T-helper 9 cell (primary cell): ENCODE results near the gene NUP188.
"Not testable (repeated sequence)": the region's sequence is repeated elsewhere in the genome, so short reads cannot be mapped to it uniquely, and the experiment has no call there.

Experiments used
- DNase-seq: peaks from one replicate; pipeline ENCODE4 v3.0.0-alpha.2; 2020

NUP188 gene

GRCh38 chr9:128916745-128917144 lies 30.8 kb upstream of the NUP188 start:
- no peak for DNase-seq

GRCh38 chr9:128917151-128917849 lies 30.2 kb upstream of the NUP188 start:
- no peak for DNase-seq

GRCh38 chr9:128918921-128919320 lies 28.6 kb upstream of the NUP188 start:
- DNase-seq, result no peak

GRCh38 chr9:128919402-128920089 lies 28.0 kb upstream of the NUP188 start:
- DNase-seq, result no peak

- no peak for DNase-seq
Measured at GRCh38 chr9:128920381-128921058, 27.0 kb upstream of the NUP188 start, which contains the start of gene PHYHD1. TSS of gene PHYHD1 (plus strand) at chr9:128920982. CDS start at chr9:128922324, 1,342 bp downstream.

GRCh38 chr9:128921881-128922763 lies 25.4 kb upstream of the NUP188 start:
- DNase-seq, result no peak

GRCh38 chr9:128923493-128923883 lies 24.0 kb upstream of the NUP188 start:
- no peak for DNase-seq

- DNase-seq, result peak; percentile 35
Measured at GRCh38 chr9:128927731-128928411, 19.6 kb upstream of the NUP188 start.

GRCh38 chr9:128928624-128929023 lies 18.9 kb upstream of the NUP188 start:
- DNase-seq, result no peak

- DNase-seq, result no peak
Measured at GRCh38 chr9:128929560-128929959, 17.9 kb upstream of the NUP188 start.

GRCh38 chr9:128933731-128934130 lies 13.8 kb upstream of the NUP188 start:
- no peak for DNase-seq

GRCh38 chr9:128936171-128936865 lies 11.2 kb upstream of the NUP188 start:
- no peak for DNase-seq

GRCh38 chr9:128937310-128938165 lies 10.0 kb upstream of the NUP188 start:
- DNase-seq, result no peak

GRCh38 chr9:128940271-128940921 lies 7.1 kb upstream of the NUP188 start:
- no peak for DNase-seq

- no peak for DNase-seq
Measured at GRCh38 chr9:128940946-128941755, 6.3 kb upstream of the NUP188 start.

- DNase-seq, result no peak
Measured at GRCh38 chr9:128943832-128944620, 3.5 kb upstream of the NUP188 start.

GRCh38 chr9:128944966-128945365 lies 2.5 kb upstream of the NUP188 start:
- not testable (repeated sequence) for DNase-seq
